ENCODE results near the gene ACIN1. TPM values are rescaled to one million over a fixed set of nuclear protein-coding genes. Genes with fewer than 3 reads are reported as not detected.
A peak's percentile ranks its signal among the peaks of the same experiment; 100 is the strongest.

The ACIN1 gene
- total and polyA plus RNA-seq, 10 of the 15 experiments (the other 5 are each of a cell fraction or from before 2014, with no cell fraction given) = 4.3 to 148 (median 93.4) TPM

- no peak for TF ChIP-seq MYC (IDR thresholded peaks at IDR 0.05; ENCODE audit: insufficient read depth, insufficient read length, insufficient replicate concordance, low read length, severe bottlenecking)
Observed at GRCh38 chr14:23055147-23055550, 39.8 kb downstream of the ACIN1 start (continued).

DNA sequence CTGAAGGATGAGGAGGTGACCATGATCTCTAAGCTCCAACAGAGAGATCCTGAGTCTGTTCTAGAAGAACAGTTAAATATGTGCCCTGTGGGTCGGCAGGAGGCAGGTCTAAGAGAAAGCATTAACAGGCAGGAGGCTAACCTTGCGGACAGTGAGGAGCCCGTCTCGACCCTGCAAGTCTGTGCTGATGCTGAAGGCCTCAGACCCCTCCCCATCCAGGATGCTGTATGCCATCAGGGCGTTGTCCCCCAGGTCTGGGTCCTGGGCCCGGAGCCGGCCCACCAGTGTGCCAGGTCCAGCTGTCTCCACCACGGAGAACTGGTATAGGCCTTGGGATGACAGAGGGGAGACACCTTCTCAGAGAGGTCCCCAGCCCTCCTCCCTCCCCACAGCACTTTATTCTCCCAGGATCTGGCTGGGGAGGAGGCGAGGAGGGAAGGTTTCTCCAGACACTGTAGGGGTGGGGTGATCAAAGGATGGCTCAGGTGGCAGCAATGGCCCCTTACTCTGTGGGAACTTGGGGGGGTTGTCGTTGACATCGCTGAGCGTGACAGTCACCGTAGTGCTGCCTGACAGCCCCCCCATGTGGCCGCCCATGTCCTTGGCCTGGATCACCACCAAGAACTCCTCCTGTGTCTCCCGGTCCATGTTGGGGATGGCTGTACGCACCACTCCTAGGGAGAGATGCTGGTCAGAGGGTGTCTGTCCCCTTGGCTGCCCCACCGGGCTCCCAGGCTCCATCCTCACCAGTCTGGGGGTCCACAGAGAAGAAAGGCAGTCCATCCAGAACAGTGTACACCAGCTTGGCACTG is 40.7 kb downstream of the ACIN1 start:
- WGBS (ENCODE audit: insufficient coverage, insufficient replicate concordance, low lambda C conversion rate, missing lambda C conversion rate) = 48% methylated on average over 17 of the region's 17 CpGs
- DNase-seq (ENCODE audit: low read depth, low spot score) (no peak), FAIRE-seq (no peak), ATAC-seq (no peak)
- no peaks in the 10 kb centered on the region for H4K20me1 ChIP-seq (ENCODE audit: control insufficient read depth, insufficient read depth)
- intact Hi-C loops (cut with micrococcal nuclease; ENCODE audit: unreplicated experiment) = loop anchor here (1.0 kb wide), 1 partner anchor 60 kb away; no protein-coding TSS in a partner anchor
- H3K9me3 ChIP-seq (replicated peaks; ENCODE audit: control insufficient read depth, insufficient read depth, low read length) = no peaks in the 10 kb centered on the region
- SMC1A ChIA-PET (ENCODE audit: uncharacterized antibody, unreplicated experiment) = interaction anchor here (1.1 to 8.7 kb wide), 3 partner anchors 60 to 77 kb away, joined by 4 to 156 read pairs (median 77); no protein-coding TSS in a partner anchor
- H3K4me3 ChIP-seq = no peak overlapping the region
- no TSS peak for BruUV-seq (replicated peaks)
- H2AFZ ChIP-seq (ENCODE audit: control insufficient read depth, low read depth, low read length) = no peak overlapping the region
- peaks cover 4 to 5% of the 10 kb centered on the region in 2 experiments; a peak in 3 of 4 replicates for H3K36me3 ChIP-seq (ENCODE audit: control insufficient read depth in 2 of 2, insufficient read depth in 2 of 2, low read length in 1 of 2)
- H3K4me1 ChIP-seq (ENCODE audit: control insufficient read depth, insufficient read depth, low read length) = peaks cover 12% of the 10 kb centered on the region
- POLR2A ChIA-PET = interaction anchor here (0.9 kb wide), 1 partner anchor 60 kb away, joined by 4 read pairs; no protein-coding TSS in a partner anchor
- H3K79me2 ChIP-seq (ENCODE audit: control insufficient read depth, insufficient read depth, low read length) = no peaks in the 10 kb centered on the region
- no peak overlapping the region for H3K9ac ChIP-seq (ENCODE audit: control insufficient read depth, insufficient read depth, low read length)
- TF ChIP-seq ZBTB4 (CRISPR knock-in tag; IDR thresholded peaks at IDR 0.05) = no peak
- no peak for TF ChIP-seq FOXM1 (IDR thresholded peaks at IDR 0.05; ENCODE audit: low read depth, low read length)
- no peak for TF ChIP-seq NFXL1 (IDR thresholded peaks at IDR 0.05; ENCODE audit: borderline replicate concordance)
- peak; percentile 59 for TF ChIP-seq RAD21 (IDR thresholded peaks at IDR 0.05; ENCODE audit: insufficient read depth, low read depth, low read length)
- TF ChIP-seq HDAC6 (IDR thresholded peaks at IDR 0.05; ENCODE audit: unreplicated experiment) = no peak
- TF ChIP-seq MEF2B (IDR thresholded peaks at IDR 0.05; ENCODE audit: partially characterized antibody, poor library complexity, severe bottlenecking) = no peak
- TF ChIP-seq, protein P1, sequence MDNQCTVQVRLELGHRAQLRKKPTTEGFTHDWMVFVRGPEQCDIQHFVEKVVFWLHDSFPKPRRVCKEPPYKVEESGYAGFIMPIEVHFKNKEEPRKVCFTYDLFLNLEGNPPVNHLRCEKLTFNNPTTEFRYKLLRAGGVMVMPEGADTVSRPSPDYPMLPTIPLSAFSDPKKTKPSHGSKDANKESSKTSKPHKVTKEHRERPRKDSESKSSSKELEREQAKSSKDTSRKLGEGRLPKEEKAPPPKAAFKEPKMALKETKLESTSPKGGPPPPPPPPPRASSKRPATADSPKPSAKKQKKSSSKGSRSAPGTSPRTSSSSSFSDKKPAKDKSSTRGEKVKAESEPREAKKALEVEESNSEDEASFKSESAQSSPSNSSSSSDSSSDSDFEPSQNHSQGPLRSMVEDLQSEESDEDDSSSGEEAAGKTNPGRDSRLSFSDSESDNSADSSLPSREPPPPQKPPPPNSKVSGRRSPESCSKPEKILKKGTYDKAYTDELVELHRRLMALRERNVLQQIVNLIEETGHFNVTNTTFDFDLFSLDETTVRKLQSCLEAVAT (IDR thresholded peaks at IDR 0.05) = no peak
- no peak for TF ChIP-seq TCF7 (IDR thresholded peaks at IDR 0.05; ENCODE audit: borderline replicate concordance)
- peak; percentile 48; the same call in 1 of the 2 replicates for TF ChIP-seq SMC3 (IDR thresholded peaks at IDR 0.05; ENCODE audit: borderline replicate concordance, low read length)
- TF ChIP-seq CTCF (IDR thresholded peaks at IDR 0.05 in 2 of 3, conservative IDR thresholded peaks at IDR 0.05 in 1 of 3; ENCODE audit: control insufficient read depth in 2 of 3, extremely low read depth in 1 of 3, insufficient read depth in 1 of 3, low read depth in 3 of 3, low read length in 3 of 3) = peak; percentile 50 to 55 (median 55); a peak in 5 of 6 replicates
- no peaks in the 10 kb centered on the region for H3K27me3 ChIP-seq (replicated peaks in 1 of 2; ENCODE audit: control insufficient read depth in 2 of 2, insufficient read depth in 2 of 2, low read length in 1 of 2)
- CTCF ChIA-PET = interaction anchor here (0.8 to 18.3 kb wide), 11 partner anchors 8 to 125 kb away, joined by 3 to 853 read pairs (median 4); partner anchors contain the start of genes AJUBA, HAUS4 and PRMT5
- in situ Hi-C loops (cut with MboI) = loop anchor here (5.0 kb wide), 1 partner anchor 62 kb away; no protein-coding TSS in a partner anchor
- H3K4me2 ChIP-seq (ENCODE audit: control insufficient read depth, insufficient read depth) = no peak overlapping the region
- RAD21 ChIA-PET (ENCODE audit: unreplicated experiment) = interaction anchor here (0.9 to 10.8 kb wide), 8 partner anchors 17 to 215 kb away, joined by 3 to 224 read pairs (median 5); partner anchors contain the start of genes AJUBA and PRMT5
- H3K27ac ChIP-seq (ENCODE audit: control insufficient read depth, insufficient read depth) = no peak overlapping the region

All from GM12878 (cell line).